MM.1S (cell line): ENCODE results near the gene ANKRD9.
A peak's percentile ranks its signal among the peaks of the same experiment; 100 is the strongest.

Source experiments
- DNase-seq: peaks from one replicate; pipeline ENCODE4 v3.0.0-alpha.2; 2015
- H2AFZ ChIP-seq: fragments of 300-600 bp; sonication (generic); 2 replicates; pipeline ENCODE4 v1.6.0; 2016; ENCODE audit warnings: antibody characterized with exemption, low read length
- H3F3A ChIP-seq: fragments of 300-600 bp; sonication (generic); 2 replicates; pipeline ENCODE4 v1.6.1; 2016; ENCODE audit warnings: mild to moderate bottlenecking, antibody characterized with exemption, low read length, moderate library complexity, mixed read lengths; ENCODE audit not compliant: insufficient read depth
- H3K27ac ChIP-seq: fragments of 300-600 bp; sonication (generic); 2 replicates; pipeline ENCODE4 v1.5.1; 2016; ENCODE audit warnings: mild to moderate bottlenecking, low read length
- H3K27me3 ChIP-seq: fragments of 300-600 bp; sonication (generic); replicated peaks from 2 replicates; pipeline ENCODE4 v1.6.0; 2016; ENCODE audit warnings: low read length; ENCODE audit not compliant: insufficient read depth
- H3K36me3 ChIP-seq: fragments of 300-600 bp; sonication (generic); replicated peaks from 2 replicates; pipeline ENCODE4 v1.6.1; 2016; ENCODE audit warnings: mild to moderate bottlenecking, low read length, mixed read lengths; ENCODE audit not compliant: insufficient read depth
- H3K4me1 ChIP-seq: fragments of 300-600 bp; sonication (generic); 2 replicates; pipeline ENCODE4 v1.6.1; 2016; ENCODE audit warnings: low read length, mixed read lengths
- H3K4me2 ChIP-seq: fragments of 300-600 bp; sonication (generic); 2 replicates; pipeline ENCODE4 v1.6.0; 2016; ENCODE audit warnings: low read depth, low read length
- H3K4me3 ChIP-seq: fragments of 300-600 bp; sonication (generic); 2 replicates; pipeline ENCODE4 v1.5.1; 2016; ENCODE audit warnings: low read length, mixed read lengths
- H3K79me2 ChIP-seq: fragments of 300-600 bp; sonication (generic); 2 replicates; pipeline ENCODE4 v1.6.1; 2016; ENCODE audit warnings: mixed run types, low read length, mixed read lengths
- H3K9ac ChIP-seq: fragments of 300-600 bp; sonication (generic); 2 replicates; pipeline ENCODE4 v1.6.1; 2016; ENCODE audit warnings: low read length, mixed read lengths
- H3K9me2 ChIP-seq: fragments of 300-600 bp; sonication (generic); replicated peaks from 2 replicates; pipeline ENCODE4 v1.6.1; 2016; ENCODE audit warnings: mild to moderate bottlenecking, low read length, mixed read lengths; ENCODE audit not compliant: insufficient read depth
- H3K9me3 ChIP-seq: fragments of 300-600 bp; sonication (generic); replicated peaks from 2 replicates; pipeline ENCODE4 v1.6.1; 2016; ENCODE audit warnings: mild to moderate bottlenecking, low read length, mixed read lengths; ENCODE audit not compliant: insufficient read depth
- H4K20me1 ChIP-seq: fragments of 300-600 bp; sonication (generic); 2 replicates; pipeline ENCODE4 v1.6.1; 2016; ENCODE audit warnings: mild to moderate bottlenecking, low read length, moderate library complexity, mixed read lengths; ENCODE audit not compliant: insufficient read depth
- EZH2 ChIP-seq: fragments of 300-600 bp; sonication (generic); optimal IDR thresholded peaks from 2 replicates; pipeline ENCODE3; 2017; ENCODE audit warnings: low read depth, mild to moderate bottlenecking, antibody characterized with exemption, low read length, mixed read lengths
- EZH2phosphoT487 ChIP-seq: fragments of 300-600 bp; sonication (generic); IDR thresholded peaks from 2 replicates; pipeline ENCODE4 v1.6.1; 2018; ENCODE audit warnings: antibody characterized with exemption, low read length
- TF ChIP-seq, protein P1 (sequence below): fragments of 300-600 bp; sonication (generic); IDR thresholded peaks from 2 replicates; pipeline ENCODE4 v1.5.1; 2016; ENCODE audit warnings: antibody characterized with exemption, low read length, mixed read lengths

ANKRD9 gene, protein sequence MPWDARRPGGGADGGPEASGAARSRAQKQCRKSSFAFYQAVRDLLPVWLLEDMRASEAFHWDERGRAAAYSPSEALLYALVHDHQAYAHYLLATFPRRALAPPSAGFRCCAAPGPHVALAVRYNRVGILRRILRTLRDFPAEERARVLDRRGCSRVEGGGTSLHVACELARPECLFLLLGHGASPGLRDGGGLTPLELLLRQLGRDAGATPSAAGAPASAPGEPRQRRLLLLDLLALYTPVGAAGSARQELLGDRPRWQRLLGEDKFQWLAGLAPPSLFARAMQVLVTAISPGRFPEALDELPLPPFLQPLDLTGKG

DNA sequence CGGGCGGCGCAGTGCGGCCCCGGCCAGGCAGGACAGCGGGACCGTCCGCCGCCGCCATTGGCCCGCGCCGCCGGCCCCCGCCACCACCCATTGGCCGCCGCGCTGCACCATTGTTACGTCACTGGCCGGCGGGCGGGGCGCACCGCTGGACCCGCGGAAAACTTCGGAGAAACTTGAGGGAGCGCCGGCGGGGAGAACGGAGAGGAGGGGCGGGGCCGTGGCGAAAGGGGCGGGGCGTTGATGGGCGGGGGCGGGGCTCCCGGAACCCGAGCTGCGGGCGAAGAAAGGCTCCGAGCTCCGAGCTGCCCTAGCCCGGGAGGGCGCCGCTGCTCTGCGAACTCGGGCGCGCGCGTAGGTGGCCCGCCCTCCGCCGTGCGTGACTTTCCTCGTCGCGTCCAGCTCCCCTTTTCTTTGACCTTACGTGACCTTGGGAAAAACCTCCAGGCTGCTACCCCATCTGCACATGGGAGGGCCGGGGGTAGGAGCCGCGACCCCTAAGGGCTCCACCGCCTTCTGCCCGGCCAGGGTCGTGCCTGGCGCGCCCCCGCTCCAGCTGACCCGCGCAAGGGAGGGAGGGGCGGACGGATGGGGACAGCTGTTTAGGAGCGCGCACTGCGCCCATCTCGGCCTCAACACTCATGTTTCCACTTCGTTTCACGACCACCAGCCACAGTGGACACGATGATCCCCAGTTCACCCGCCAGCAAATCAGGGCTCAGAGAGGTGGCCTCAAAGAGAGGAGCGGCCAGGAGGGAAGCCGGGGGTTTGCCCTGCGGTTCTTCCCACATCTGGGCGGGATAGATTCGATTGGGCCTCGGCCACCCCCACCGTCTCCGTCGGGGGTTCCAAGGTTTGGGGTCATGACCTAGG is at the start of gene ANKRD9:
Gene ANKRD9 (minus strand): TSS at position 31 of the 870 bp plus-strand sequence. CDS start 1,887 bp downstream, outside the sequence.
- peak within 1 kb of the TSS; percentile 28; the same call in 1 of the 2 replicates for H3K9ac ChIP-seq
- peak within 1 kb of the TSS; percentile 62 for H3K4me3 ChIP-seq
- H3K27ac ChIP-seq, result no peak within 1 kb of the TSS
- H3K79me2 ChIP-seq, result no peaks in the 10 kb centered on the region
- H3K9me3 ChIP-seq, result no peaks in the 10 kb centered on the region
- TF ChIP-seq, protein P1, sequence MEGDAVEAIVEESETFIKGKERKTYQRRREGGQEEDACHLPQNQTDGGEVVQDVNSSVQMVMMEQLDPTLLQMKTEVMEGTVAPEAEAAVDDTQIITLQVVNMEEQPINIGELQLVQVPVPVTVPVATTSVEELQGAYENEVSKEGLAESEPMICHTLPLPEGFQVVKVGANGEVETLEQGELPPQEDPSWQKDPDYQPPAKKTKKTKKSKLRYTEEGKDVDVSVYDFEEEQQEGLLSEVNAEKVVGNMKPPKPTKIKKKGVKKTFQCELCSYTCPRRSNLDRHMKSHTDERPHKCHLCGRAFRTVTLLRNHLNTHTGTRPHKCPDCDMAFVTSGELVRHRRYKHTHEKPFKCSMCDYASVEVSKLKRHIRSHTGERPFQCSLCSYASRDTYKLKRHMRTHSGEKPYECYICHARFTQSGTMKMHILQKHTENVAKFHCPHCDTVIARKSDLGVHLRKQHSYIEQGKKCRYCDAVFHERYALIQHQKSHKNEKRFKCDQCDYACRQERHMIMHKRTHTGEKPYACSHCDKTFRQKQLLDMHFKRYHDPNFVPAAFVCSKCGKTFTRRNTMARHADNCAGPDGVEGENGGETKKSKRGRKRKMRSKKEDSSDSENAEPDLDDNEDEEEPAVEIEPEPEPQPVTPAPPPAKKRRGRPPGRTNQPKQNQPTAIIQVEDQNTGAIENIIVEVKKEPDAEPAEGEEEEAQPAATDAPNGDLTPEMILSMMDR, result no peak
- TF ChIP-seq EZH2 (no peak), EZH2phosphoT487 (no peak)
- no peaks in the 10 kb centered on the region for H3K36me3 ChIP-seq
- no peaks in the 10 kb centered on the region for H3F3A ChIP-seq
- peak within 1 kb of the TSS; percentile 81 for H2AFZ ChIP-seq
- H4K20me1 ChIP-seq, result no peaks in the 10 kb centered on the region
- no peaks in the 10 kb centered on the region for H3K9me2 ChIP-seq
- peak; percentile 84 for DNase-seq
- H3K4me2 ChIP-seq, result peak within 1 kb of the TSS; percentile 84
- H3K4me1 ChIP-seq, result no peaks in the 10 kb centered on the region
- H3K27me3 ChIP-seq, result no peaks in the 10 kb centered on the region

DNA sequence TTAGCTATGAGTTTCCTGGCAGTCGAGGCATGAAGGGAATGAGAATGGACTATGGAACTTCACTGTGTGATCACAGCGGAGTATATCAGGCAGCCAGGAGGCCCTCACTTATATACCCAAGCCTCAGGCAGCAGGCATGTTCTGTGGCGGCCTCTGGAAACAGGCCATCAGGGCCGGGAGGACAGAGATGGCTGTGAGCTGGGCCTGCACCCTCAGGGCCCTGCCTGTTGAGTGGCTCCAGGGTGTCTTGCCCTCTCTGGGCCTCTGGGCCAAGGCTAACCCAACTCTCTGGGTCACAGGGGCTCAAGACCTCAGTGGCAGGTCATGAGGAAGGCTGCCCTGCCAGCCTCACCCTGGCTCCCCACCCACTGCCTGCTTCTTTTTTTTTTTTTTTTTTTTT is 49.0 kb upstream of the ANKRD9 start:
- Histone ChIP-seq H3K79me2 (no peaks in the 10 kb centered on the region), H3K9me3 (no peaks in the 10 kb centered on the region), H3K9me2 (no peaks in the 10 kb centered on the region), H3K4me3 (no peak overlapping the region), H4K20me1 (no peaks in the 10 kb centered on the region), H3K36me3 (no peaks in the 10 kb centered on the region), H3K4me1 (no peaks in the 10 kb centered on the region), H2AFZ (no peak overlapping the region), H3K9ac (no peak overlapping the region), H3F3A (no peaks in the 10 kb centered on the region), H3K27ac (no peak overlapping the region), H3K4me2 (no peak overlapping the region), H3K27me3 (no peaks in the 10 kb centered on the region)
- TF ChIP-seq, protein P1, result no peak
- TF ChIP-seq EZH2, result no peak
- no peak for TF ChIP-seq EZH2phosphoT487
- no peak for DNase-seq

DNA sequence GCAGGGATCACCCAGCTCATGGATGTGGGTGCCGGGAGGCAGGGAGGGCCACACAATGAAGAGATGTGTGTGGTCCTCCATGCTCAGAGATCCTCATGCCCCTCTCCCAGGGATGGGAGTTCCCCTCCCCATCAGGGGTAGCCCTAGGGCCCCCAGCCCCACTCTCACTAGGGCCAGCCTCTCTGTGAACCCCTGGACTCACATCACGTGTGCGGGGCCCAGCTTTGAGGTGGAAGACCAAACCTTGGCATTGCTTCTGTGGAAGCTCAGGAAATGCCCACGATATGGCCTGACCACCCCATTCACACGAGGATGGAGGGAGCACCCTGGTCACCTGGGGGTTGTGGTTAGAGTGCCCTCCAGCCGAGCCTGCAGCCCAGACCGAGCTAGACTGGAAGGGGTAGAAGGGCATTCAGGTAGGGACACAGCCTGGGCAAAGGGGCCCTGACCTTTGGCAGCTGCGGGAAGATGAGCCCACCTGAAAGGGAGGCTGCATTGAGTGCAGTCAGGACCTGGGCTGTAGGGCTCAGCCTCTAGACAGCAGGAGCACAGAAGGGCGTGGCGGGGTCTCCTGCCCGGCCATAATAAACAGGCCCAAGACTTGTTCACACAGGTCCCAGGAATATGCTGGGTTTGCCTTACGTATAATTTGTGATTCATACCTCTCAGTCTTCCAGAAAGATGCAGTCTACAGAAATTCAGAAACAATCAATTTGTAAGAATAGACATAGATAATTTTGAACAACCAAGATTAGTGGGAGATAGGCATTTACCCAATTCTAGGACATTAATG is 48.1 kb upstream of the ANKRD9 start:
- no peaks in the 10 kb centered on the region for H3F3A ChIP-seq
- H4K20me1 ChIP-seq, result no peaks in the 10 kb centered on the region
- H3K4me1 ChIP-seq, result no peaks in the 10 kb centered on the region
- H3K9me3 ChIP-seq, result no peaks in the 10 kb centered on the region
- no peak for DNase-seq
- no peak overlapping the region for H3K4me2 ChIP-seq
- TF ChIP-seq EZH2 (no peak), EZH2phosphoT487 (no peak)
- TF ChIP-seq, protein P1, result no peak
- H3K36me3 ChIP-seq, result no peaks in the 10 kb centered on the region
- no peaks in the 10 kb centered on the region for H3K27me3 ChIP-seq
- no peak overlapping the region for H2AFZ ChIP-seq
- H3K9me2 ChIP-seq, result no peaks in the 10 kb centered on the region
- no peak overlapping the region for H3K27ac ChIP-seq
- H3K79me2 ChIP-seq, result no peaks in the 10 kb centered on the region
- no peak overlapping the region for H3K9ac ChIP-seq
- H3K4me3 ChIP-seq, result no peak overlapping the region
